Ascending aorta (tissue), 2 donors: ENCODE data around the gene KLHL24. TPM values are rescaled to one million over a fixed set of nuclear protein-coding genes. Genes with fewer than 3 reads are reported as not detected.

Experiments used
- DNase-seq, 2 donors: peaks; one replicate each; pipeline ENCODE4 v3.0.0-alpha.2; 2019; ENCODE audit warnings: low spot score in 2 of 2
- H3K27ac ChIP-seq, 2 donors: fragments of 200-600 bp; sonication (generic); one replicate each; pipeline ENCODE4 v1.5.1; 2016 to 2017; ENCODE audit warnings: mild to moderate bottlenecking in 1 of 2
- H3K27me3 ChIP-seq: fragments of 200-600 bp; sonication (generic); one replicate; pipeline ENCODE4 v1.5.1; 2017
- H3K36me3 ChIP-seq, 2 donors: fragments of 200-600 bp; sonication (generic); one replicate each; pipeline ENCODE4 v1.5.1; 2016
- H3K4me1 ChIP-seq, 2 donors: fragments of 200-600 bp; sonication (generic); one replicate each; pipeline ENCODE4 v1.5.1; 2016 to 2017; ENCODE audit warnings: mild to moderate bottlenecking in 1 of 2
- H3K4me3 ChIP-seq, 2 donors: fragments of 200-600 bp; sonication (generic); one replicate each; pipeline ENCODE4 v1.5.1; 2016 to 2017; ENCODE audit warnings: mild to moderate bottlenecking in 1 of 2
- H3K9me3 ChIP-seq, 2 donors: fragments of 200-600 bp; sonication (generic); one replicate each; pipeline ENCODE4 v1.5.1; 2016
- intact Hi-C: fragments of 100-400 bp; cut with DNase I; formaldehyde crosslinking; loops from one replicate; pipeline ENCODE4 v1.15.1; 2023
- total RNA-seq: library from RNA; depleted of rRNA; stranded (reverse); fragments of >200 nt; gene quantifications from one replicate; pipeline ENCODE4 v1.1.0, GENCODE V29; 2016
- TF ChIP-seq, protein P1 (sequence below), 3 experiments: fragments of 200-600 bp in 2 of 3; fragments of 450-650 bp in 1 of 3; sonication (generic) in 2 of 3; IDR thresholded peaks; one replicate each; pipeline ENCODE4 v1.5.1; 2016 to 2019; ENCODE audit warnings: antibody characterized with exemption in 3 of 3, mild to moderate bottlenecking in 1 of 3, moderate library complexity in 1 of 3

KLHL24 gene
- total RNA-seq, 1 donor from 2014 or later, result 26.6 TPM

DNA sequence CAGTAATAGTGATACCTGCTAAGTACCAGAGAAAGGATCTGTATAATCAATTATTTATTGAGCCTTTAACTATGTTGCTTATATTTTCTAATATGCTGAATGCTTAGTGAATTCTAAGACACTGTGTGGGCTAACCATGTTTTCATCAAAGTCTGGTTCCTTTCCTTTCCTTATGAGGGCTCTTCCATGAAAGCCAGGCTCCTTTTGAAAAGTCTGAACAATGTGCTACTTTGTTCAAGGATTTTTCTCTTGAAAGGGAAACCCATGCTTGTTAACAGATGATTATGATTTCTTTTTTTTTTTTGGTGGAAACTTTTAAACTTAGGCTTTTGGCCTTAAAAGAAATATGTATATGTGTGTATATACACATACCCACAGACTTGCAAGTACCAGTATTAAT lies 79.2 kb downstream of the KLHL24 start:
- Histone ChIP-seq H3K27ac (no peak overlapping the region), H3K4me3 (no peak overlapping the region), H3K27me3 (no peaks in the 10 kb centered on the region), H3K9me3 (no peaks in the 10 kb centered on the region), H3K4me1 (no peaks in the 10 kb centered on the region), H3K36me3 (peaks cover 13 to 27% of the 10 kb centered on the region in 2 donors)
- TF ChIP-seq, protein P1, sequence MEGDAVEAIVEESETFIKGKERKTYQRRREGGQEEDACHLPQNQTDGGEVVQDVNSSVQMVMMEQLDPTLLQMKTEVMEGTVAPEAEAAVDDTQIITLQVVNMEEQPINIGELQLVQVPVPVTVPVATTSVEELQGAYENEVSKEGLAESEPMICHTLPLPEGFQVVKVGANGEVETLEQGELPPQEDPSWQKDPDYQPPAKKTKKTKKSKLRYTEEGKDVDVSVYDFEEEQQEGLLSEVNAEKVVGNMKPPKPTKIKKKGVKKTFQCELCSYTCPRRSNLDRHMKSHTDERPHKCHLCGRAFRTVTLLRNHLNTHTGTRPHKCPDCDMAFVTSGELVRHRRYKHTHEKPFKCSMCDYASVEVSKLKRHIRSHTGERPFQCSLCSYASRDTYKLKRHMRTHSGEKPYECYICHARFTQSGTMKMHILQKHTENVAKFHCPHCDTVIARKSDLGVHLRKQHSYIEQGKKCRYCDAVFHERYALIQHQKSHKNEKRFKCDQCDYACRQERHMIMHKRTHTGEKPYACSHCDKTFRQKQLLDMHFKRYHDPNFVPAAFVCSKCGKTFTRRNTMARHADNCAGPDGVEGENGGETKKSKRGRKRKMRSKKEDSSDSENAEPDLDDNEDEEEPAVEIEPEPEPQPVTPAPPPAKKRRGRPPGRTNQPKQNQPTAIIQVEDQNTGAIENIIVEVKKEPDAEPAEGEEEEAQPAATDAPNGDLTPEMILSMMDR (IDR thresholded peaks at IDR 0.05), result no peak
- intact Hi-C loops, result no loop called here
- DNase-seq, result no peak

DNA sequence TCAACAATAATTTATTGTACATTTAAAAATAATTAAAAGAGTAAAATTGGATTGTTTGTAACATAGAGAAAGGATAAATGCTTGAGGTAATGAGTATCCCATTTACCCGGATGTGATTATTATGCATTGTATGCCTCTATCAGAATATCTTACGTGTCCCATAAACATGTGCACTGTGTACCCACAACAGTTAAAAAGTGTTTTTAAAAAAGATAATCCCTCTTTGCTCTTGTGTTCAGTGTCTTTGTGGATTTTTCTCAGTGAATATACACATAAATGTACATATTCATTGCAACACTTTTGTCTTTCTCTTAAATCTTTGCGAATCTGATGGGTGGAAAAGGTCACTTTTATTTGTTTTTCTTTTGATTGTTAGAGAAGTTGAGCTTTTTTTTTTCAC lies 82.6 kb downstream of the KLHL24 start:
- H3K9me3 ChIP-seq, result no peaks in the 10 kb centered on the region
- DNase-seq, result no peak
- TF ChIP-seq, protein P1 (IDR thresholded peaks at IDR 0.05), result no peak
- H3K4me3 ChIP-seq, result no peak overlapping the region
- no peak overlapping the region for H3K27ac ChIP-seq
- intact Hi-C loops, result no loop called here
- no peaks in the 10 kb centered on the region for H3K27me3 ChIP-seq
- H3K36me3 ChIP-seq, result peaks cover 41 to 43% of the 10 kb centered on the region in 2 donors
- H3K4me1 ChIP-seq, result no peaks in the 10 kb centered on the region

DNA sequence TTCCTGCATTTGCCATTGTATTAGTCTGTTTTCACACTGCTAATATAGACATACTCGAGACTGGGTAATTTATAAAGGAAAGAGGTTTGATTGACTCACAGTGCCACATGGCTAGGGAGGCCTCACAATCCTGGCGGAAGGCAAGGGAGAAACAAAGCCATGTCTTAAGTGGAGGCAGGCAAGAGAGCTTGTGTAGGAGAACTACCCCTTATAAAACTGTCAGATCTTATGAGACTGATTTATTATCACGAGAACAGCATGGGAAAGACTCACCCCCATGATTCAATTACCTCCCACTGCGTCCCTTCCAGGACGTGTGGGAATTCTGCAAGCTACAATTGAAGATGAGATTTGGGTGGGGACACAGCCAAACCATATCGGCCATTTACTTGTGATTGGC lies 90.0 kb downstream of the KLHL24 start:
- TF ChIP-seq, protein P1 (IDR thresholded peaks at IDR 0.05), result no peak
- no peak overlapping the region for H3K27ac ChIP-seq
- DNase-seq, result no peak

DNA sequence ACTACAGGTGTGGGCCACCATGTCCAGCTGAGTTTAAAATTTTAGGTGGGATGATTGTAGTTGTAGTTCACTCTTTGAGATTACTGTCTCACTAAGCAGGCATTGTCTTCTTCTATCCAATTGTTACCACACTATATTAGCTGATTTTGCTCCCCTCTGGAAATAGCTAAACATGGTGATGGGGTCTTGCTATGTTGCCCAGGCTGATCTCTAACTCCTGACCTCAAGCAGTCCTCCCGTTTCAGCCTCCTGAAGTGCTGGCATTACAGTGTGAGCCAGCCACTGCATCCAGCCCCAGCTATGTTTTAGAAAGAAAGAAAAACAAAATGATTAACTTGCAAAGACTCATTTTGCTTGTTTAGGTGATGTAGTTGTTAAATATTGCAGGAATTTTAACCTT lies 92.8 kb downstream of the KLHL24 start:
- Histone ChIP-seq H3K4me1 (no peaks in the 10 kb centered on the region), H3K4me3 (no peak overlapping the region), H3K36me3 (peaks cover 38 to 79% of the 10 kb centered on the region in 2 donors), H3K9me3 (no peaks in the 10 kb centered on the region), H3K27me3 (no peaks in the 10 kb centered on the region), H3K27ac (no peak overlapping the region)
- DNase-seq, result no peak
- intact Hi-C loops, result no loop called here
- TF ChIP-seq, protein P1 (IDR thresholded peaks at IDR 0.05), result no peak

More for the DNA sequence above, 90.0 kb downstream of the KLHL24 start:
- Histone ChIP-seq H3K9me3 (no peaks in the 10 kb centered on the region), H3K4me1 (no peaks in the 10 kb centered on the region), H3K27me3 (no peaks in the 10 kb centered on the region), H3K4me3 (no peak overlapping the region), H3K36me3 (peaks cover 61 to 78% of the 10 kb centered on the region in 2 donors)
- intact Hi-C loops, result no loop called here

DNA sequence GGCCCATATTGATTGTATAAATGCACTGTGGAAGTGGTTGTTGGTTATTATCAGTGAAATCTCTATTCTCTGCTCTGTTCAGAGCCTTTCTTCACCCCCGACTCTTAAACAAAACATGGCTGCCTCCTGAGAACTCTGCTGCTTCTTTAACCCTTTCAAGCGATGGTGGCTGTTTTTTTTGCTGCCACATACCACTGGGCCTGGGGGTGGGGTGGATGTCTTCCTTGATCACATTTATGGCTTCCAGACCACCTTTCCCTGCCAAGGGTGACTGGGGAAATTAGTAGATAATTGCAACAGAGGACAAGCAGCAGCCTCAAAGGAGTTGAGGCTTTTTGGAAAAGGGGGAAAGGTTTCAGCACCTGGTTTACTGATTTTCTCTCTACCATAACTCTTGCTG lies 94.9 kb downstream of the KLHL24 start:
- Histone ChIP-seq H3K27ac (no peak overlapping the region), H3K36me3 (peaks cover 37 to 69% of the 10 kb centered on the region in 2 donors), H3K27me3 (no peaks in the 10 kb centered on the region), H3K4me1 (no peaks in the 10 kb centered on the region), H3K9me3 (no peaks in the 10 kb centered on the region), H3K4me3 (no peak overlapping the region)
- TF ChIP-seq, protein P1 (IDR thresholded peaks at IDR 0.05), result no peak
- intact Hi-C loops, result no loop called here
- DNase-seq, result no peak

DNA sequence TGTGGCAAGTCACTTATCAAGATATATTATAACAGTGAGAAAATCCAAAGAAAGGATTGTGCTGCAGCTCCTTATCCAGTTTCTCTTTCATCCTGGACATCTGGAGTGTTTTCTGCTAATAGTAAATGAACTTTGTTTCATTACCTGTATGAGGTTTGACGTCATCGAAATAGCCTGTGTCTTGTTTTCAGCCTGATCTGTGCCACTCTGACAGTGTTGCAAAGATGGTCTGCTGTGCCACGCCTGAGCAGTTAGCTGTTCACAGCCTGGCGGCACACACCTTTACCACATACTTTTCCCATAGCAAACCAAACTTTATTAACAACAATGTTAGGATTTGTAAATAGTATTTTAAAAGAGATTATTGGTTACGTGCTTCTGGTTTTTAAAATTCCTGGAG lies 96.2 kb downstream of the KLHL24 start:
- Histone ChIP-seq H3K9me3 (no peaks in the 10 kb centered on the region), H3K27ac (no peak overlapping the region), H3K36me3 (peaks cover 33 to 69% of the 10 kb centered on the region in 2 donors), H3K27me3 (no peaks in the 10 kb centered on the region), H3K4me1 (no peaks in the 10 kb centered on the region), H3K4me3 (no peak overlapping the region)
- DNase-seq, result no peak
- TF ChIP-seq, protein P1 (IDR thresholded peaks at IDR 0.05), result no peak
- intact Hi-C loops, result no loop called here
